ENCODE measurements around the gene CFAP107.

CFAP107 gene

DNA sequence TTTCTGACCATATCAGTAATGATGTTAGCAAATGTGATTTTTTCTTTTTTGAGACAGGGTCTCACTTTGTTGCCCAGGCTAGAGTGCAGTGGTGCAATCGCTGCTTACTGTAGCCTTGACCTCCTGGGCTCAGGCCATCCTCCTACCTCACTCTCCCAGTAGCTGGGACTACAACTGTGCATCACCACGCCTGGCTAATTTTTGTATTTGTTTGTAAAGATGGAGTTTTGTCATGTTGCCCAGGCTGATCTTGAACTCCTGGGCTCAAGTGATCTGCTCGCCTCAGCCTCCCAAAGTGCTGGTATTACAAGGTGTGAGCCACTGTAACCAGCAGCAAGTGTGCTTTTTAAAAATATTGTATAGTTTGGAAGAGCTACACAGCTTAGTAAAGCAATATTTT is 4.1 kb upstream of the CFAP107 start:
- DNase-seq (ENCODE audit: low read depth in 2 of 2) = no peak

DNA sequence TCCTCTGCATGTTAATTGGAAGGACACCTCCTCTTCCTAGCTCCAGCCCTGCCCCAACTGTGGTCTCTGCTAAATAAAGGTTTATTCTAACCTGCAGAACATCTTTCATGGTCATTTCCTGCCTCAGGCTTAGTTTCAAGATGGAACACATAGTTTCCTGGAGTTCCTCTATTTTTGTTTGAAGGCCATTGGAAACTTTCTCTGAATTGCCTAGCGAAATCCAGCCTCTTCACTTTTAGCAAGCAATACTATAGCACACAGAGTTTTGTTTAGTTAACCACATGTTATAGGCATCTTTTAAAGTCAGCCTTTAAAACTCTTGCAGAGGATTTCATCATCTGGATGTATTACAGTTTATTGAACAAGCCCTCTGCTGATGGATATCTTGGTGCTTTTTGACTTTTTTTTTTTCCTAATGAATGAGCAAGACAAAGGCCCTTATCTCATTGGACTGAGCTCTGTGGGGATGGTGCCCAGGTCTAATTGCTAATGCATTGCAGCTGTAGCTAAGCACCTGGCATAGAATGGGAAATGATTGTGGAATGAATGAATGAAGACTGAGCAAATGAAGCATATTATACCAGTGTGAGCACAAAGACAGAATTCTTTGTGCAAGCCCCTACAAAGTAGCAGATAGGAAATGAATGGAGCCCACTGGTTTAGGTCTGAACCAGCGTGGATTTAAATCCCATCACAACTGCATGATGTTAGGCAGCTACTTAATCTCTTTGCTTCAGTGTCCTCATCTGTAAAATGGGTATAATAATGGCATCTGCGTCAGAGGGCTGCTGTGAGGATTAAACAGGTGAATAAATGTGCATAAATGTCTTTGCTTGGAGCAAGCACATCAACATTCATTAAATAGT is 641 bp upstream of the CFAP107 start:
- DNase-seq (ENCODE audit: low read depth in 2 of 2) = no peak

DNA sequence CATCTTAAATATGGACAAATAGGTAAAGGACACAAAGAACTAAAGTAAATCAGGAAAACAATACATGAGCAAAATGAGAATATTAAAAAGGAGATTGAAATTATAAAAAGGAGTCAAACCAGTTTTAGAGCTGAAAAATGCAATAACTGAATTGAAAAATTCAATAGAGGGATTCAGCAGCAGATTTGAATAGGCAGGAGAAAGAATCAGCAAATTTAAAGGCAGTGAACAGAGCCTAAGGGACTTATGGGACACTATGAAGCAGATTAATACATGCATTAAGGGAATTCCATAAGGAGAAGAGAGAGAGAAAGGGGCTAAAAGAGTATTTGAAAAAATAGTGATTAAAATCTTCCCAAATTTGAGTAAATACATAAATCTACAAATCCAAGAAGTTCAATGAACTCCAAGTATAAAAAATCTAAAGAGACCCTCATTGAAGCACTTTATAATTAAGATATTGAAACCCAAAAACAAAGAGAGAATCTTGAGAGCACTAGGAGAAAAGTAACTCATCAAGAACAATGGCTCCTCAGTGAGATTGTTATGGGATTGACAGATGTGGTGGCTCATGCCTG is 2.9 kb downstream of the CFAP107 start:
- DNase-seq (ENCODE audit: low read depth in 2 of 2) = no peak

DNA sequence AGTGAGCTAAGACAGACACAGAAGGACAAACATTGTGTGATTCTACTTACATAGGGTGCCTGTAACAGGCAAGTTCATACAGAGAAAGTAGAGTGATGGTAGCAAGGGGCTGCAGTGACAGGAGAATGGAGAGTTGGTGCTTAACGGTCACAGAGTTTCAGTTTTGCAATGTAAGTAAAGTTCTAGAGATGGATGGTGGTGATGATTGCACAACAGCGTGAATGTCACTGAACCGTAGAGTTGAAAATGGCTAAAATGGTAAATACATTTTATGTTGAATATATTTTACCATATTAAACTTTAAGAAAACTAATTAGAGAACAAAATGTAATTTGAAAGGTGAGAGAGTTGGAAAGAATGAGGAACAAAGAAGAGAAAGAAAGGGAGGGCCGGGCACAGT is 8.7 kb downstream of the CFAP107 start:
- DNase-seq (ENCODE audit: low read depth in 2 of 2) = no peak

DNA sequence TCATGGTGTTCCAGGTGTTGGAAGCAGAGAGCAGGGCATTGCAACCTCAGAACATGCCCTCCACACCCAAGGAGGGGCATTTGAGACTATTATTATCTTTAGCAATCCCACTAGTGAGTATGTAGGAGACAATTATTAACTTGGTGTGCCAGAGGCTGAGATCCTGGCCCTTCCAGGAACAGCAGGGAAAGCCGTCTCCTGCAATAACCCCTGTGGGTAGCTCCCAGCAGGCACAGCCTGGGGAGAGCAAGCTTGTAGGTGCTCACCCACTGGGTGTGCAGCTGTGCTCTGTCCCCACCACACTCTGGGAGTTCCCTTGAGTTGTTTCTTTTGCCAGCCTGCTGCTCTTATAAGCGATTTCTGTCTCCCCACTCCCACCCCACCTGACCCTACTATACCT is 10.3 kb downstream of the CFAP107 start:
- DNase-seq (ENCODE audit: low read depth in 2 of 2) = no peak

DNA sequence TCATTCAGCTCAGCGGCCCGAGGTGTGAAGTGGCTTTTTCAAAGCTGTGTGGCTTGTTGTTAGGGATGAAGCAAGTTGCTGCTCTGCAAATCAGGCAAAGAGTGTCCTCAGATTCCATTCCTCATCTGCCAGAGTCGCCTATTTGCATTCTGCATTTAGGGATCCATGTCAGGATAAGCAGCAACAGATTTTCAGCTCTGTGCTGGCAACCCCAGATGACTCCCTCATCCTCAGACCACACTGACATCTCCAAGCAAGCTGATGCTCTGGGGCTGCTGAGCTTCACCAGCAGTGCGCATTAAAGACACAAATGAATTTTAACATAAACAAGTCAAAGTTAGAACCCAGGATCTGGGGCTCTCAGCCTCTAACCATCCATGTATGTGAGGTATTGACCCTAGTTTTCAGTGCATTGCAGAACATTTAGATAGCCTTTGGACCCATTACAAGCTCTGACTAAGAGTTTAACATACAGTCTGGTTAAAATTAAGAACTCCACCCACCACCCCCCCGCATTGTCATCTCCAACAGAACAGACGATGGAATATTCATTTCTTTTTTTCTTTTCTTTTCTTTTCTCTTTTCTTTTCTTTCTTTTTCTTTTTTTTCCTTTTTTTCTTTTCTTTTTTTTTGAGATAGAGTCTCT is 10.9 kb downstream of the CFAP107 start:
- DNase-seq (ENCODE audit: low read depth in 2 of 2) = no peak

DNA sequence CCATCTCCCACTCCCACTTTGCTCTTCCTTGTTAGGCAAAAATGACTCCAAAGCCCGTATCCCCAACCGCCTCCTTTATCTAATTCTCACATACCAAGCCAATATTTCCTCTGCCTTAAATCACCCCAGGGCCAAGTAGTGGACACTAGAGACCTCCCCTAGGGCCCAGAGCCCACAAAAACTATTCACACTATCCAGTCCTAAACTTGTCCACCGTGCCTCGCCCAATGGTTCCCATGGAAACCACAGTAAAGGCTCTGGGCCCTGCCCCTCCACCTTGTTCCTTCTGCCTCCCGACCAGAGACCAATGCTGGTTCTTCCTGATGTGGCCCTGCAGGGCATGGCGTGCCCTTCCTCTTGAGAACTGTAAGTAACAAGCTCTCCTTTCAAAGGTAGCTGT is 11.8 kb downstream of the CFAP107 start:
- DNase-seq (ENCODE audit: low read depth in 2 of 2) = no peak

DNA sequence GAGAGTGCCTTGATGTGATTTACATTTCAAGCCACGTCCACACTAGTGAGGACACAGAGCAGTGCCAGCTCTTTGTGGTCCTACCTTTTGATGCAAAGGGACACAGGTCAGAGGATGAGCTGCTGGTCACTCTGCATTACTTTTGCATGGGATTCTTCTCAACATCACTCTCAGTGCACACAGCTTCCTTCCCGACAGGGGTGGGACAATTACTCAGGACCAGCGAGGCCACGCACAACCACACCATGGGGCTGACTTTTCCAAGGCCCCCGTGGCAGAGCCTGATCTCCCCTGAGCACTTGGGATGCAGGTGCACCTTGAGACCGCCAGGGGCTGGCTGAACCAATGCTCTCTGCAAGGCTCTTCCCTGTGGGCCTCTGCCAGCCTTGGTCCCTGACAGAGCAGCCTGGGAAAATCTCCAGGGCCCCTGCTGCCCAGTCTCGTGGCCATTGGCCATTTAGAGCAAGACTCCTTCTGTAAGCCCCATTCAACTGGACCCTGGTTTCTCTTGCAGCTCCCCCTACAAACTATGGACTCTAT is 14.3 kb downstream of the CFAP107 start:
- no peak for DNase-seq (ENCODE audit: low read depth in 2 of 2)

DNA sequence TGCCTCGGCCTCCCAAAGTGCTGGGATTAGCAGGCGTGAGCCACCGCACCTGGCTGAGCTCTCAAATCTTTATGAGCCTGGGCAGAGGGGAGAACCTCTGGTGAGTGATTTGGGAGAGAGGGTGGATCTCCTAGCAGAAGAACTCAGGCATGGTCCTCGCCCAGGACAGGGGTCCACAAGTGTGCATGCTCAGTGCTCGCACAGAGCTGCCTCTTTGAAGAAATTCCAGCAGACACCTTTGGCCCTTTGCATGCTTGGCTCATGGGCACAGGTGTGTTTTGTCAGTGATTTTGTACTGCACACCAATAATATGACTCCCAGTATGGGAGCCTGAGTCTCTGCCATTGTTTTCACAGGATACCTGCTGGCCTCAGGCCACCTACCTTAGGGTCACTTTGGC is 15.8 kb downstream of the CFAP107 start:
- no peak for DNase-seq (ENCODE audit: low read depth in 2 of 2)

DNA sequence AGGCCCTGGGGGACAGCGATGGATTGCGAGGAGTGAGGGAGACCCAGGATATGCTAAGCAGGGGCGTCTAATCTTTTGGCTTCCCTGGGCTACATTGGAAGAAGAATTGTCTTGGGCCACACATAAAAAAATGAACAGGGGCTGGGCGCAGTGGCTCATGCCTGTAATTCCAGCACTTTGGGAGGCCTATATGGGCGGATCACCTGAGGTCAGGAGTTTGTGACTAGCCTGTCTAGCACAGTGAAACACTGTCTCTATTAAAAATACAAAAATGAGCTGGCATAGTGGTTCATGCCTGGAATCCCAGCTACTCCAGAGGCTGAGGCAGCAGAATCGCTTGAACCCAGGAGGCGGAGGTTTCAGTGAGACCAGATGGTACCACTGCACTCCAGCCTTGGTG is 16.8 kb downstream of the CFAP107 start:
- DNase-seq (ENCODE audit: low read depth in 2 of 2) = no peak

DNA sequence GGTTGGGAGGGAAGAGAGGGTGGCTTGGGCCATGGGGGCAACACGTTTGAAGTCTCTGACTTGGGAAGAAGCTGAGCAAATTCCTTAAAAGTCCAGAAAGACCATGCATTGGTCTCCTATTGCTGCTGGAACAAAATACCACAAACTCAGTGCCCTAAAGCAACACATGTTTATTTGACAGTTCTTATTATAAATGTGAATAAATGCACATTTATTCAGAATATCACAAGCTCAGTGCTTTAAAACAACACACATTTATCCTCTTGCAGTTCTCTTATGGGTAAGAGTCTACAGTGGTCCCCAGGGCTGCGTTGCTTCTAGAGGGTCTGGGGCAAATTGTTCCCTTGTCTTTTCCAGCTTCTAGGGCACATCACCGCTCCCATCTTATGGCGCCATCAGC is 17.5 kb downstream of the CFAP107 start:
- no peak for DNase-seq (ENCODE audit: low read depth in 2 of 2)

DNA sequence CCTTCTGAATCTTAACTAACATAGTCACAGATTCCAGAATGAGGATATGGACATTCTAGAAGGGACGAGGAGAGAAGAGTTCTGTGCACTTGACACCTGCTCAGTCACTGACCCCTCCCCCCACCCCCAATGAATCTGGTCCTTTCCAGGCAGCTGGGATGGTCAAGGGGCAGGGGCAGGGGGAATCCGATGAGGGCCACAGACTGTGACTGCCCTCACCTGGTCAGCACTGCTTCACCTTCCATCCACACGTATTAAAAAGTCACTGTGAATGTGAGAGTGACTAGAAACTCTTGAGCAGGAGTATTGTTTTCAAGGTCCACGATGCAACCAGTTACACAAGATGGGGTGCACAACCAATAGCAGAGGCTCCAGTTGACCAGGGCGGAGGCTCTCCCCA is 18.0 kb downstream of the CFAP107 start:
- no peak for DNase-seq (ENCODE audit: low read depth in 2 of 2)

DNA sequence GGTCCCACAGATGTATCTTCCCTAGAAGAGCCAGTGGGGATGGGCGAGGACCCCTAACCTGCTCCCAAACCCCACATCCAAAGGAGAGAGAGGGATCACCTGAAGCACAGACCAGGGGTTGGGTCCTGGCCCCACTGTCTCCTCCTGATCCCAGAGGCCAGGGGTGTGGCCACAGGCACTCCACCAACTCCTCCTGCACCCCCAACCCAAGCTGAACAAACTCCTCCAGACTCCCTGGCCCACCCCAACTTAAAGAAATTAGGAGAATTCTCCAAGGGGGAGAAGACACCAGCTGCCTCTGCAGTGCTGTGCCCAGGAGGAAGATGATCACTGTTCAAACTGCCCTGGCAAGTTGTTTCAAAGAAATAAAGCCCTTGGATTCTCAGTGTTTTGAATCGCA is 23.0 kb downstream of the CFAP107 start:
- no peak for DNase-seq (ENCODE audit: low read depth in 2 of 2)

DNA sequence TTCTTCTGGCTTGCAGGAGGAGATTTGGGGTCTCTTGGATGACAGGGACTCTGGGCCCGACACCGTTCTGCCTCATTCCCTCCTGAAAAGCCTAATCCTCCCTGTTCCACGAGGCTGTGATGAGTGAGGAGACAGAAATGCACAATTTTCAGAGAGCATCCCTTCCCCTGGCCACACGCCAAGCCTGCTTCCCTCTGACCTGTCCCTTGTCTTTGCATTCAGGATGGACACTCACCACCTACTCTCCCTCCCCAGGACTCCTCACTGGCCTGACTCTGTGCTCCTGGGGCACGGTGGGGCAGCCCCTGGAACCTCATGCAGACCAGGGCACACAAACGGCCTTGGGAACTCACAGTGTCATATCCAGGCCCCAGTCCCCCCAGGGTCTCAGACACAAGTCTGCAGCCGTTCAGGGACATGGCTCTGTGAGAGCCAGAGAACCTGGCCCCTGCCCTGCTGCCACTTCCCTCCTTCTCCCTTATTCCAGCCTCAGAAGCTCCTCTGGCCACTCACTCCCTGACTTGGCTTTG is 24.0 kb downstream of the CFAP107 start:
- DNase-seq (ENCODE audit: low read depth in 2 of 2) = no peak

DNA sequence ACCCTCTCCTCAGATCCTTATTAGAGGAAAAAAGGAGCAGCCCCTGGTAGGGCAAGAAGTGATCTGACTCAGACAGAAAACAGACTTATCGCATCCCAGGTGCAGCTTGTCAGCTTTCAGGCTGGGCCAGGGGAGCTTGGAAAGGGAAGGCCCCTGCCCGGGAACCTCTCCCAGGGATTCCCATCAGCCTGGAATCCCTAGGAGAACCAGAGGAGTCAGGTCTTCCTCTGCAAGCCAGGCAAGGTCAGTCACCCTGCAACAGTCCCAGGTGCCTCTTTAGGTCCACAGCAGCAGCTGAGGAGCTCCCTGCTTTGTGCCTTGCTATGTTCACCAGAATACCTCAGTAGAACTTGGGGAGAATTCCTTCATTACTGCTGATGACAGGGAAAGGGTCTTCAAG is 24.6 kb downstream of the CFAP107 start:
- DNase-seq (ENCODE audit: low read depth in 2 of 2) = no peak

DNA sequence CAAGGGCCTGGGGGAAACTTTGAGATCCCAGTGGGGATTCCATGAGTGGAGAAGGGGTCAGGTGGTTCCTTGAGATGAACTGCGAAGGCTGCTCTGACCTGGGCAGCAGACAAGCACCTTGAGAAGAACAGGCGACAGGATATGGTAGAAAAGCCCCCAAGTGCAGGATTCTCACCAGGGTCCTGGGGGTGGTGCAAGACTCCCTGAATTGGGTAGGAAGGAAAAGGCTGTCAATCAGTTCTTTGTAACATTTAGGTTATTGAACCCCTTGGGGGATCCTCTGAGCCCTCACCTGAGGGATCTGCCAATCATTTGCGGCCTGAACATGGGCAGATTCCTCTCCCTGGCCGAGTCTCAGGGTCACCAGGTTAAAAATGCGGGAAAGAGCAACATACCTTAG is 25.2 kb downstream of the CFAP107 start:
- no peak for DNase-seq (ENCODE audit: low read depth in 2 of 2)

DNA sequence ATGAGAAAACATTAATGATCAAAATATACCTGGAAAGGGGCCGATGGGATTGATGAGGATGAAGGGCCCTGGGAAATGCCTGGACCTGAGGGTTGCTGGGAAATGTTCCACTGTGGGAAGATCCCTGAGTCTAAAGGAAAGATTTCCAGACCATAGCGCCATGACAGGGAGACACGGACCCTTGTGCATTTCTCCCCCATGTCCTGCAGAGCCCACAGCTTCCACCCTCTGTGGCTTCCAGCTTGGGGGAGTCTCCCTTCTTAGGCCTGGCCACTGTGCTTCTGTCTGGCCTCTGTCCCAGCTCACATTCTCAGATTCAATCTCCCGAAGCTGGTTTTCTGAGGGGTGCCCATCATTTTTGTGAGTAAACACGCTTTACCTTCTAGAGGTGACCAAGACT is 26.5 kb downstream of the CFAP107 start:
- no peak for DNase-seq (ENCODE audit: low read depth in 2 of 2)

DNA sequence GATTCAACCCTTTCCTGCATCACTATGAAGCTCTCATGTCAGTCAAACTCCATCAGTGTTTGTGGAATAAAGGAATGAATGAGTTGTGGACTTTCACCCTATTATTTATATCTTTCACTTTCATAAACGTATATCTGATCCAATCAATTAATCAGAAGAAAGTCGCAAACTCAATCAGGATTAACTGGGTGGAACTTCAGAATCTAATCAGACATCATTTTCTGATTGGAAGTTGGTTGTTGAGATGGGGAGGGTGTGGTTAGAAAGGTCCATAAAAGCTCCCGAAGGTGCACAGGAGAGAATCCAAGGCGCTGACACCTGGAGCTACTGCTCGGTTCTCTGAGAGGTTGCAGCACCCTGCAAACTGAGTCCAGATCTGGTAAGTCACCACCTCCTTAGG is 27.4 kb downstream of the CFAP107 start, which contains the start of gene PRAMEF12:
TSS of gene PRAMEF12 (plus strand) at position 301 of the 400 bp plus-strand sequence. CDS start 1,130 bp downstream, outside the sequence.
- DNase-seq (ENCODE audit: low read depth in 2 of 2) = no peak

DNA sequence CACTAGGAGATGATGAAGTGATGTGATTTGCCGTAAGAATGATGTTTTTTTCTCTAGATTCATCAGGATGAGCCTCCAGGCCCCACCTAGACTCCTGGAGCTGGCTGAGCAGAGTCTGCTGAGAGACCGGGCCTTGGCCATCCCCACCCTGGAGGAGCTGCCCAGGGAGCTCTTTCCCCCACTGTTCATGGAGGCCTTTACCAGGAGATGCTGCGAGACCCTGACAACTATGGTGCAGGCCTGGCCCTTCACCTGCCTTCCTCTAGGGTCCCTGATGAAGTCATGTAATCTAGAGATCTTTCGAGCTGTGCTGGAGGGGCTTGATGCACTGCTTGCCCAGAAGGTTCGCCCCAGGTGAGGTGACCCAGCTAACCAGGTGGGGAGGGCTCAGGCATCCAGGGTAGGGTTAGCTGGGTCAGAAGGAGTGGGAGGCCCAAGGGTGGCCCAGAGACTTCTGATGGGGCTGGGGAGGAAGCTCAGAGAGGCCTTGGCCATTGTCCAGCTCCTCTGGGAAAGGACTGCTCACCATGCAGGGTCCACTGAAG is 28.9 kb downstream of the CFAP107 start:
- DNase-seq (ENCODE audit: low read depth in 2 of 2) = no peak

DNA sequence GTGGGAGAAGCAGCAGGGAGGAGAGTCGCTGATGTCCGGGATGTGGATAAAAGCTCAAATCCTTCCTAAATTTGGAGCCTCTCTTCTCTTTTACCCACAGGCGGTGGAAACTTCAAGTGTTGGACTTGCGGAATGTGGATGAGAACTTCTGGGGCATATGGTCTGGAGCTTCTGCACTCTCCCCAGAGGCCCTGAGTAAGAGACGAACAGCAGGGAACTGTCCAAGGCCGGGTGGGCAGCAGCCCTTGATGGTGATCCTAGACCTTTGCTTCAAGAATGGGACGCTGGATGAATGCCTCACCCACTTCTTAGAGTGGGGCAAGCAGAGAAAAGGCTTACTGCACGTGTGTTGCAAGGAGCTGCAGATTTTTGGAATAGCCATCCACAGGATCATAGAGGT is 29.4 kb downstream of the CFAP107 start:
- no peak for DNase-seq (ENCODE audit: low read depth in 2 of 2)

DNA sequence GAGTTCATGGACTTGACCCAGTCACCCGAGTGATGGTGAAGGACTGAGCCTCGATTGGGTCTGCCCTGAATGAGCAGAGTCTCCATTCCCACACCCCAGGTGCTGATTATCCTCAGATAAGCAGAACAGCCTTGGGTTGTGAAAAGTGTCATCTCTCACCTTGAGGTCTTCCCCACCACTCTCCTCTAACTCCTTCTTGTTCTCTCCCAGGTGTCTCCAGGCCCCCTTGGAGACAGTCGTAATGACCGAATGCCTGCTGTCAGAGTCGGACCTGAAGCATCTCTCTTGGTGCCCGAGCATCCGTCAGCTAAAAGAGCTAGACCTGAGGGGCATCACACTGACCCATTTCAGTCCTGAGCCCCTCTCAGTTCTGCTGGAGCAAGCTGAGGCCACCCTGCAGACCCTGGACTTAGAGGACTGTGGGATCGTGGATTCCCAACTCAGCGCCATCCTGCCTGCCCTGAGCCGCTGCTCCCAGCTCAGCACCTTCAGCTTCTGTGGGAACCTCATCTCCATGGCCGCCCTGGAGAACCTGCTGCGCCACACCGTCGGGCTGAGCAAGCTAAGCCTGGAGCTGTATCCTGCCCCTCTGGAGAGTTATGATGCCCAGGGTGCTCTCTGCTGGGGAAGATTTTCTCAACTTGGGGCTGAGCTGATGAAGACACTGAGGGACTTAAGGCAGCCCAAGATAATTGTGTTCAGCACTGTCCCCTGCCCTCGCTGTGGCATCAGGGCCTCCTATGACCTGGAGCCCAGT is 31.0 kb downstream of the CFAP107 start:
- no peak for DNase-seq (ENCODE audit: low read depth in 2 of 2)

Measured in stimulated activated CD4-positive, alpha-beta T cell treated with anti-CD3 and anti-CD28 coated beads, Interleukin-1b, Interleukin-23, amount 100 ng/mL, for 1 hour (primary cell).